Karpas-422 (cell line): ENCODE measurements around the gene SPR. TPM values are rescaled to one million over a fixed set of nuclear protein-coding genes. Genes with fewer than 3 reads are reported as not detected.

Experiments
- DNase-seq: peaks from one replicate; pipeline ENCODE4 v3.0.0-alpha.2; 2015
- H2AFZ ChIP-seq: fragments of 200-600 bp; sonication (generic); 2 replicates; pipeline ENCODE4 v1.6.1; 2014; ENCODE audit warnings: antibody characterized with exemption, low read length, mixed read lengths
- H3K27ac ChIP-seq: fragments of 200-600 bp; sonication (generic); 2 replicates; pipeline ENCODE4 v1.5.1; 2014; ENCODE audit warnings: mild to moderate bottlenecking, low read length, moderate library complexity
- H3K27me3 ChIP-seq: fragments of 200-600 bp; sonication (generic); 2 replicates; pipeline ENCODE4 v1.6.1; 2014; ENCODE audit warnings: low read length, mixed read lengths
- H3K36me3 ChIP-seq: fragments of 200-600 bp; sonication (generic); 2 replicates; pipeline ENCODE4 v1.6.1; 2014; ENCODE audit warnings: low read length, mixed read lengths; ENCODE audit not compliant: insufficient read depth
- H3K4me1 ChIP-seq: fragments of 200-600 bp; sonication (generic); 2 replicates; pipeline ENCODE4 v1.6.1; 2014; ENCODE audit warnings: mild to moderate bottlenecking, low read length, mixed read lengths
- H3K4me2 ChIP-seq: fragments of 200-600 bp; sonication (generic); 2 replicates; pipeline ENCODE4 v1.6.1; 2014; ENCODE audit warnings: low read length, low read depth, mild to moderate bottlenecking; ENCODE audit not compliant: poor library complexity, severe bottlenecking
- H3K4me3 ChIP-seq: fragments of 200-600 bp; sonication (generic); 2 replicates; pipeline ENCODE4 v1.5.1; 2014; ENCODE audit warnings: mild to moderate bottlenecking, antibody characterized with exemption, low read length, mixed read lengths
- H3K79me2 ChIP-seq: fragments of 200-600 bp; sonication (generic); 2 replicates; pipeline ENCODE4 v1.6.1; 2014; ENCODE audit warnings: mild to moderate bottlenecking, low read length, mixed read lengths
- H3K9ac ChIP-seq: fragments of 200-600 bp; sonication (generic); 2 replicates; pipeline ENCODE4 v1.6.0; 2014; ENCODE audit warnings: low read length
- H3K9me2 ChIP-seq: fragments of 200-600 bp; sonication (generic), shearing (Covaris generic); replicated peaks from 2 replicates; pipeline ENCODE4 v1.6.0; 2014; ENCODE audit warnings: mild to moderate bottlenecking, low read length, moderate library complexity; ENCODE audit not compliant: insufficient read depth
- H3K9me3 ChIP-seq: fragments of 300-700, 200-600 bp; sonication (generic); 2 replicates; pipeline ENCODE4 v1.6.1; 2014; ENCODE audit warnings: low read length, mixed read lengths
- H4K20me1 ChIP-seq: fragments of 200-600 bp; sonication (generic); 2 replicates; pipeline ENCODE4 v1.6.1; 2014; ENCODE audit warnings: mild to moderate bottlenecking, antibody characterized with exemption, low read length, low read depth; ENCODE audit not compliant: insufficient read depth
- total RNA-seq: library from RNA; depleted of rRNA; stranded (reverse); fragments of >200 nt; shearing (Covaris generic); gene quantifications from 2 replicates; pipeline ENCODE4 v1.2.3, GENCODE V29; 2014; ENCODE audit warnings: low replicate concordance; rRNA removed

The SPR gene
- total RNA-seq, 1 experiment from 2014 or later, result 1.6 TPM

GRCh38 chr2:72936660-72937355 lies 49.6 kb downstream of the SPR start:
- no peak for DNase-seq
- H3K9me2 ChIP-seq, result no peaks in the 10 kb centered on the region
- H3K4me1 ChIP-seq, result no peaks in the 10 kb centered on the region
- H2AFZ ChIP-seq, result no peak overlapping the region
- no peak overlapping the region for H3K4me3 ChIP-seq
- H3K9me3 ChIP-seq, result no peaks in the 10 kb centered on the region
- no peaks in the 10 kb centered on the region for H3K79me2 ChIP-seq
- H3K4me2 ChIP-seq, result no peak overlapping the region
- no peaks in the 10 kb centered on the region; the same call in 1 of the 2 replicates for H4K20me1 ChIP-seq
- H3K9ac ChIP-seq, result no peak overlapping the region
- H3K27ac ChIP-seq, result no peak overlapping the region
- no peaks in the 10 kb centered on the region for H3K36me3 ChIP-seq
- no peaks in the 10 kb centered on the region for H3K27me3 ChIP-seq

DNA sequence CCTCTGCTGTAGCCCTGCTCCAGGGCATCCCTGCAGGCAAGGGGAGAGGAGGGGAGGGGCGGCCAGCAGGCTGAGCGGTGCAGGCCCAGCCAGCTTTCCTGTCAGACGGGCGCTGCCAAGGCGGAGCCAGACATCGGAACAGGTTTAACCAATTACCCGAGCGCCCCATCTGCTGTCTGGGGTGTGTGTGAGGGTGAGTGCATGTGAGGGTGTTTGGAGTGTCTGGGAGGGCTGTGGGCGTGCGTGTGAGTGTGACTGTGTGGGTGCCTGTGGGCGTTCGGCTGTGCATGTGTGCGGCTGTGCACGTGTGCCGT lies 50.1 kb downstream of the SPR start:
- H4K20me1 ChIP-seq, result no peaks in the 10 kb centered on the region; the same call in 1 of the 2 replicates
- H3K9me2 ChIP-seq, result no peaks in the 10 kb centered on the region
- H3K4me3 ChIP-seq, result no peak overlapping the region
- no peak overlapping the region for H3K27ac ChIP-seq
- H2AFZ ChIP-seq, result no peak overlapping the region
- H3K9ac ChIP-seq, result no peak overlapping the region
- no peaks in the 10 kb centered on the region for H3K4me1 ChIP-seq
- no peak overlapping the region for H3K4me2 ChIP-seq
- no peaks in the 10 kb centered on the region for H3K27me3 ChIP-seq
- H3K36me3 ChIP-seq, result no peaks in the 10 kb centered on the region
- no peaks in the 10 kb centered on the region for H3K9me3 ChIP-seq
- DNase-seq, result no peak
- no peaks in the 10 kb centered on the region for H3K79me2 ChIP-seq

GRCh38 chr2:72938455-72938854 lies 51.2 kb downstream of the SPR start:
- H2AFZ ChIP-seq, result no peak overlapping the region
- H3K9me3 ChIP-seq, result no peaks in the 10 kb centered on the region
- H3K79me2 ChIP-seq, result no peaks in the 10 kb centered on the region
- no peak overlapping the region for H3K4me3 ChIP-seq
- H3K4me2 ChIP-seq, result no peak overlapping the region
- H3K9ac ChIP-seq, result no peak overlapping the region
- no peak for DNase-seq
- peaks cover under 1% of the 10 kb centered on the region; the same call in 1 of the 2 replicates for H4K20me1 ChIP-seq
- H3K4me1 ChIP-seq, result no peaks in the 10 kb centered on the region
- H3K27ac ChIP-seq, result no peak overlapping the region
- no peaks in the 10 kb centered on the region for H3K9me2 ChIP-seq
- no peaks in the 10 kb centered on the region for H3K36me3 ChIP-seq
- no peaks in the 10 kb centered on the region for H3K27me3 ChIP-seq

DNA sequence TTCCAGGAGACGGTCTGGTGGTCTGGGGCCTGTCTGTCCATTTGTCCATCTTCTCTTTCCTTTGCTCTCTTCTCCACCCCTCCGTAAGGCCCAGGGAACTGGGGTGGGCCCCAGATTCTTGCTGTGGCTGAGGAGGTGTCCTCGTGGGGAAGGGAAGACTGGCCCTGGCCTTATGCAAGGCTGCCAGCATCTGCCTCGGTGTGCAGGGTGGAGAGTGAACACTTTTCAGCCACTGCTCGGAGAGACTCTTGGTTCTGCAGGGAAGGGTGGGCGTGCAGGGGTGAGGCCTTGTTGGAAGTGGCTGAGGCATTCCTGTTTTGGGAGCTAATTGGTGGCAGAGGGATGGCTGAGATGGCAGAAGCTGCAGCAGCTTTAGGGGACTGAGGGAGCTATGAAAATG lies 53.2 kb downstream of the SPR start:
- no peaks in the 10 kb centered on the region for H3K36me3 ChIP-seq
- H3K27ac ChIP-seq, result no peak overlapping the region
- no peak for DNase-seq
- no peak overlapping the region for H2AFZ ChIP-seq
- H3K4me2 ChIP-seq, result no peak overlapping the region
- peaks cover 4% of the 10 kb centered on the region; the same call in 1 of the 2 replicates for H4K20me1 ChIP-seq
- H3K4me1 ChIP-seq, result no peaks in the 10 kb centered on the region
- no peaks in the 10 kb centered on the region for H3K9me2 ChIP-seq
- no peaks in the 10 kb centered on the region for H3K79me2 ChIP-seq
- no peaks in the 10 kb centered on the region for H3K9me3 ChIP-seq
- H3K4me3 ChIP-seq, result no peak overlapping the region
- H3K9ac ChIP-seq, result no peak overlapping the region
- no peaks in the 10 kb centered on the region for H3K27me3 ChIP-seq

- peaks cover 4% of the 10 kb centered on the region; the same call in 1 of the 2 replicates for H4K20me1 ChIP-seq
These were observed 53.6 kb downstream of the SPR start for GRCh38 chr2:72940786-72941185.

More at GRCh38 chr2:72940786-72941185, 53.6 kb downstream of the SPR start:
- Histone ChIP-seq H3K9me2 (no peaks in the 10 kb centered on the region), H3K79me2 (no peaks in the 10 kb centered on the region), H2AFZ (no peak overlapping the region), H3K27me3 (no peaks in the 10 kb centered on the region), H3K27ac (no peak overlapping the region), H3K4me2 (no peak overlapping the region), H3K4me1 (no peaks in the 10 kb centered on the region), H3K36me3 (no peaks in the 10 kb centered on the region), H3K9ac (no peak overlapping the region), H3K4me3 (no peak overlapping the region), H3K9me3 (no peaks in the 10 kb centered on the region)
- no peak for DNase-seq

Other genes starting within 250 kb of the SPR start
- not detected in 2 replicates for gene EXOC6B, start 61.4 kb upstream of the SPR start, total RNA-seq
- gene EMX1, start 30.1 kb downstream of the SPR start, total RNA-seq, result not detected in 2 replicates
- 4.2 and 5.1 TPM in 2 replicates for gene SFXN5, start 184.3 kb downstream of the SPR start, total RNA-seq
- 0.14 TPM in 1 of 2 replicates, not detected in the other for gene RAB11FIP5, start 225.5 kb downstream of the SPR start, total RNA-seq